ENCODE data around the gene APPL2.

DNA sequence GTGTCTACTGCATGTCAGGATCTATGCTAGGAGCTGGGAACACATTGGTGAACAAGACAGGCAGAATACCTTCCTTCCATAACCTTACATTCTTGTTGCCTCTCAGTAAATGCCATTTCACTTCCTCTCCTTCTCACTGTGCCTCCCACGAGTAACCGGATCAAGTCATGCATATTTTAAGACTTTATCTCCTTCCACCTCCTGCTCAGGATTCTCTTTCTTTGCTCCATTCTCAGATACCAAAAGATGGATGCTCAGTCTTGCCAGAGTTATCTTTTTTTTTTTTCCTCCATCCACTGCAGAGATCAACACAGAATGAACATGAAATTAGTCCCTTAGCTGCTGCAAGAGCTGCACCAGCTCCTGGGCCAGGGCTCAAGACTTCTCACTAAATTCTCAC, 20.0 kb upstream of the APPL2 start:
- TF ChIP-seq CTCF (IDR thresholded peaks at IDR 0.05) (no peak), POLR2A (IDR thresholded peaks at IDR 0.05) (no peak)
